Measurements from ENCODE around the gene HHAT.

The HHAT gene

GRCh38 chr1:210298296-210298695, 30.4 kb upstream of the HHAT start:
- Mint-ChIP-seq H3K27me3 (ENCODE audit: low read depth, poor library complexity) (peaks cover 41% of the 10 kb centered on the region), H3K9me3 (no peaks in the 10 kb centered on the region), H3K4me3 (no peak overlapping the region), H3K27ac (no peak overlapping the region), H3K4me1 (peaks cover 63% of the 10 kb centered on the region), H3K36me3 (ENCODE audit: low read depth) (no peaks in the 10 kb centered on the region)
- no peak for TF ChIP-seq CTCF (IDR thresholded peaks at IDR 0.05)
- no peak for DNase-seq

GRCh38 chr1:210298936-210299335, 29.8 kb upstream of the HHAT start:
- Mint-ChIP-seq H3K9me3 (no peaks in the 10 kb centered on the region), H3K4me3 (no peak overlapping the region), H3K36me3 (ENCODE audit: low read depth) (no peaks in the 10 kb centered on the region), H3K27ac (no peak overlapping the region), H3K27me3 (ENCODE audit: low read depth, poor library complexity) (peaks cover 38% of the 10 kb centered on the region), H3K4me1 (peaks cover 58% of the 10 kb centered on the region)
- no peak for DNase-seq
- no peak for TF ChIP-seq CTCF (IDR thresholded peaks at IDR 0.05)

GRCh38 chr1:210299501-210299900, 29.2 kb upstream of the HHAT start:
- peaks cover 54% of the 10 kb centered on the region for H3K4me1 Mint-ChIP-seq
- no peak for TF ChIP-seq CTCF (IDR thresholded peaks at IDR 0.05)
- H3K9me3 Mint-ChIP-seq = no peaks in the 10 kb centered on the region
- no peaks in the 10 kb centered on the region for H3K36me3 Mint-ChIP-seq (ENCODE audit: low read depth)
- peak overlapping the region; percentile 2 for H3K4me3 Mint-ChIP-seq
- DNase-seq = no peak
- H3K27ac Mint-ChIP-seq = no peak overlapping the region
- H3K27me3 Mint-ChIP-seq (ENCODE audit: low read depth, poor library complexity) = peaks cover 33% of the 10 kb centered on the region

- Mint-ChIP-seq H3K27ac (no peak overlapping the region), H3K27me3 (ENCODE audit: low read depth, poor library complexity) (peaks cover 33% of the 10 kb centered on the region), H3K36me3 (ENCODE audit: low read depth) (no peaks in the 10 kb centered on the region), H3K4me3 (no peak overlapping the region), H3K4me1 (peaks cover 38% of the 10 kb centered on the region), H3K9me3 (no peaks in the 10 kb centered on the region)
- TF ChIP-seq CTCF (IDR thresholded peaks at IDR 0.05) = no peak
- DNase-seq = no peak
Measured at GRCh38 chr1:210300923-210301614, 27.6 kb upstream of the HHAT start.

GRCh38 chr1:210301615-210302000, 27.1 kb upstream of the HHAT start:
- Mint-ChIP-seq H3K36me3 (ENCODE audit: low read depth) (no peaks in the 10 kb centered on the region), H3K4me3 (no peak overlapping the region), H3K9me3 (no peaks in the 10 kb centered on the region), H3K27me3 (ENCODE audit: low read depth, poor library complexity) (peaks cover 33% of the 10 kb centered on the region), H3K27ac (peak overlapping the region; percentile 29), H3K4me1 (peaks cover 33% of the 10 kb centered on the region)
- TF ChIP-seq CTCF (IDR thresholded peaks at IDR 0.05) = no peak
- DNase-seq = no peak

GRCh38 chr1:210302501-210302900, 26.2 kb upstream of the HHAT start:
- H3K36me3 Mint-ChIP-seq (ENCODE audit: low read depth) = no peaks in the 10 kb centered on the region
- H3K9me3 Mint-ChIP-seq = no peaks in the 10 kb centered on the region
- H3K27ac Mint-ChIP-seq = no peak overlapping the region
- peaks cover 29% of the 10 kb centered on the region for H3K27me3 Mint-ChIP-seq (ENCODE audit: low read depth, poor library complexity)
- no peak overlapping the region for H3K4me3 Mint-ChIP-seq
- peaks cover 25% of the 10 kb centered on the region for H3K4me1 Mint-ChIP-seq
- TF ChIP-seq CTCF (IDR thresholded peaks at IDR 0.05) = no peak
- no peak for DNase-seq
